ENCODE results near the gene FGFR4. TPM values are rescaled to one million over a fixed set of nuclear protein-coding genes. Genes with fewer than 3 reads are reported as not detected.

The FGFR4 gene
- total RNA-seq, 1 donor from 2014 or later: 109 TPM

GRCh38 chr5:177095088-177095669 is 8.5 kb downstream of the FGFR4 start:
- intact Hi-C loops (cut with DNase I): no loop called here
- H3K27me3 ChIP-seq: no peaks in the 10 kb centered on the region
- H3K9me3 ChIP-seq: no peaks in the 10 kb centered on the region
- no peak overlapping the region for H3K4me3 ChIP-seq
- peak overlapping the region; percentile 60 for H3K27ac ChIP-seq
- H3K36me3 ChIP-seq: no peaks in the 10 kb centered on the region
- TF ChIP-seq, protein P1, sequence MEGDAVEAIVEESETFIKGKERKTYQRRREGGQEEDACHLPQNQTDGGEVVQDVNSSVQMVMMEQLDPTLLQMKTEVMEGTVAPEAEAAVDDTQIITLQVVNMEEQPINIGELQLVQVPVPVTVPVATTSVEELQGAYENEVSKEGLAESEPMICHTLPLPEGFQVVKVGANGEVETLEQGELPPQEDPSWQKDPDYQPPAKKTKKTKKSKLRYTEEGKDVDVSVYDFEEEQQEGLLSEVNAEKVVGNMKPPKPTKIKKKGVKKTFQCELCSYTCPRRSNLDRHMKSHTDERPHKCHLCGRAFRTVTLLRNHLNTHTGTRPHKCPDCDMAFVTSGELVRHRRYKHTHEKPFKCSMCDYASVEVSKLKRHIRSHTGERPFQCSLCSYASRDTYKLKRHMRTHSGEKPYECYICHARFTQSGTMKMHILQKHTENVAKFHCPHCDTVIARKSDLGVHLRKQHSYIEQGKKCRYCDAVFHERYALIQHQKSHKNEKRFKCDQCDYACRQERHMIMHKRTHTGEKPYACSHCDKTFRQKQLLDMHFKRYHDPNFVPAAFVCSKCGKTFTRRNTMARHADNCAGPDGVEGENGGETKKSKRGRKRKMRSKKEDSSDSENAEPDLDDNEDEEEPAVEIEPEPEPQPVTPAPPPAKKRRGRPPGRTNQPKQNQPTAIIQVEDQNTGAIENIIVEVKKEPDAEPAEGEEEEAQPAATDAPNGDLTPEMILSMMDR (IDR thresholded peaks at IDR 0.05): no peak
- peaks cover 21% of the 10 kb centered on the region for H3K4me1 ChIP-seq
- ATAC-seq (no peak), DNase-seq (no peak)

DNA sequence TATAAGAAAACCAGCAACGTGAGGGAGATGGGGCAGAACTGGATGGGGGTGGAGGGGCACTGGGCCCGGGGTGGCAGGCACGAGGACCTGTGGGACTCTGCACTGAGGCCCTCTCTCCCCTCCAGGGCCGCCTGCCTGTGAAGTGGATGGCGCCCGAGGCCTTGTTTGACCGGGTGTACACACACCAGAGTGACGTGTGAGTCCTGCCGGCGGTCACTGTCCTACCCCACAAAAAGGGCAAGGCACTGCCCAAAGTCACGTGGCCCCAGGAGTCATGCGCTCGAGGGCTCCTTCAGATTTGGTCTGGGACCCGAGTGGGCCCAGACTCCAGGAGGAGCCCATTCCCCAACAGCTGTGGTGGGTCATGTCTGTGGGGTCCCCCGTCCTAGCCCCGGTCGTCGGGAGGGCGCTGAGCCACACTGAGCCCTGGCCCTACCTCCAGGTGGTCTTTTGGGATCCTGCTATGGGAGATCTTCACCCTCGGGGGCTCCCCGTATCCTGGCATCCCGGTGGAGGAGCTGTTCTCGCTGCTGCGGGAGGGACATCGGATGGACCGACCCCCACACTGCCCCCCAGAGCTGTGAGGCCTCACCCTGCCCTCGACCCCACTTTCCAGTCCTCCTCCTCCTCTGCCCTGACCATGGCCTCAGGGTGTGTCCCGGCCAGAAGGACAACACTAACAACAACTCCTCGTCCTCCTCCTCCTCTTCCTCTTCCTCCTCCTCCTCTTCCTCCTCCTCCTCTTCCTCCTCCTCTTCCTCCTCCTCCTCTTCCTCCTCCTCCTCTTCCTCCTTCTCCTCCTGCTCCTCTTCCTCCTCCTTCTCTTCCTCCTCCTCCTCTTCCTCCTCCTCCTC is 9.7 kb downstream of the FGFR4 start:
- Histone ChIP-seq H3K36me3 (no peaks in the 10 kb centered on the region), H3K4me1 (peaks cover 18% of the 10 kb centered on the region), H3K9me3 (no peaks in the 10 kb centered on the region), H3K4me3 (no peak overlapping the region), H3K27ac (peak overlapping the region; percentile 60), H3K27me3 (no peaks in the 10 kb centered on the region)
- ATAC-seq (no peak), DNase-seq (no peak)
- TF ChIP-seq, protein P1 (IDR thresholded peaks at IDR 0.05): no peak
- intact Hi-C loops (cut with DNase I): no loop called here

- Histone ChIP-seq H3K4me3 (no peak overlapping the region), H3K27ac (peak overlapping the region; percentile 38), H3K9me3 (no peaks in the 10 kb centered on the region), H3K27me3 (no peaks in the 10 kb centered on the region), H3K4me1 (peaks cover 18% of the 10 kb centered on the region), H3K36me3 (no peaks in the 10 kb centered on the region)
- TF ChIP-seq, protein P1 (IDR thresholded peaks at IDR 0.05): no peak
- DNase-seq (no peak), ATAC-seq (no peak)
- intact Hi-C loops (cut with DNase I): no loop called here
Measured at GRCh38 chr5:177097016-177097985, 10.6 kb downstream of the FGFR4 start.

DNA sequence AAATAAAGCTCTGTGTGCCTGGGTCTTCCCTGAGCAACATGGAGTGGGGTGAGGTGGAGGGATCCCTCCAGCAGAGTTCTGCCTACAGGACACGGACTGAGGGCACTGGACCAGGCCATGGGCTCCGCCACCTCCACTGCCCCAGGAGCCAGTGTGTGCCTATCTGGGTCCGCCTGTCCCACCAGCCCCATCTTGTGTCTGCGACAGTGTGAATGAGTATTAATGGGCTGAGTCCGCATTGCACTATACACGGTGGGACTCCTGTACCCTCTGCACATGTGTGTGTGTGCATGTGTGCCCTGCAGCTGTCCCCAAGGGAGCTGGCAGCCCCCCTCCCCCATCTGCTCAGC is 11.4 kb downstream of the FGFR4 start:
- no peak overlapping the region for H3K4me3 ChIP-seq
- H3K27me3 ChIP-seq: no peaks in the 10 kb centered on the region
- ATAC-seq (no peak), DNase-seq (no peak)
- H3K36me3 ChIP-seq: no peaks in the 10 kb centered on the region
- TF ChIP-seq, protein P1 (IDR thresholded peaks at IDR 0.05): no peak
- peaks cover 18% of the 10 kb centered on the region for H3K4me1 ChIP-seq
- H3K27ac ChIP-seq: peak overlapping the region; percentile 38
- intact Hi-C loops (cut with DNase I): no loop called here
- H3K9me3 ChIP-seq: no peaks in the 10 kb centered on the region

GRCh38 chr5:177098470-177099141 is 11.9 kb downstream of the FGFR4 start:
- ATAC-seq (peak; percentile 31), DNase-seq (no peak)
- H3K27me3 ChIP-seq: no peaks in the 10 kb centered on the region
- H3K4me3 ChIP-seq: no peak overlapping the region
- no peaks in the 10 kb centered on the region for H3K36me3 ChIP-seq
- intact Hi-C loops (cut with DNase I): no loop called here
- TF ChIP-seq, protein P1 (IDR thresholded peaks at IDR 0.05): no peak
- H3K27ac ChIP-seq: peak overlapping the region; percentile 38
- H3K4me1 ChIP-seq: peaks cover 18% of the 10 kb centered on the region
- H3K9me3 ChIP-seq: no peaks in the 10 kb centered on the region
